HepG2 (cell line): ENCODE data around the gene NR1H2.

ENCODE experiments used
- GTF2F1 ChIP-seq: fragments of 150-350 bp; IDR thresholded peaks from 2 replicates; pipeline ENCODE4 v1.6.1; 2014; ENCODE audit warnings: low read length
- MYC ChIP-seq: sonication (generic); formaldehyde crosslinking; IDR thresholded peaks from 2 replicates; pipeline ENCODE4 v1.9.0; 2021; ENCODE audit warnings: missing genetic modification reagents, borderline replicate concordance
- NR3C1 ChIP-seq: sonication (generic); formaldehyde crosslinking; IDR thresholded peaks from 2 replicates; pipeline ENCODE4 v1.4.0; 2020; ENCODE audit warnings: missing genetic modification reagents
- ZFP36L2 ChIP-seq: sonication (generic); formaldehyde crosslinking; IDR thresholded peaks from 2 replicates; pipeline ENCODE4 v1.4.0; 2020; ENCODE audit warnings: missing genetic modification reagents
- ZFYVE20 ChIP-seq: sonication (generic); formaldehyde crosslinking; IDR thresholded peaks from 2 replicates; pipeline ENCODE4 v1.8.0; 2023; ENCODE audit warnings: low read depth, mild to moderate bottlenecking, moderate library complexity, missing genetic modification reagents, borderline replicate concordance
- ZNF619 ChIP-seq: sonication (generic); formaldehyde crosslinking; IDR thresholded peaks from 2 replicates; pipeline ENCODE4 v1.4.0; 2020; ENCODE audit warnings: mild to moderate bottlenecking, missing genetic modification reagents
- ZSCAN31 ChIP-seq: sonication (generic); formaldehyde crosslinking; IDR thresholded peaks from 2 replicates; pipeline ENCODE4 v1.5.0; 2020; ENCODE audit warnings: low read depth, mild to moderate bottlenecking, missing genetic modification reagents
- TF ChIP-seq, protein P1 (sequence below), 2 experiments: sonication (generic) in 1 of 2; formaldehyde crosslinking in 1 of 2; IDR thresholded peaks; 2 replicates each; pipeline versions ENCODE4 v1.5.1 to v1.6.1; 2011 to 2020; ENCODE audit warnings: borderline replicate concordance in 1 of 2, low read depth in 1 of 2, low read length in 1 of 2, mild to moderate bottlenecking in 1 of 2, missing genetic modification reagents in 1 of 2, moderate library complexity in 1 of 2
- TF ChIP-seq, protein P2 (sequence below): sonication (generic); formaldehyde crosslinking; IDR thresholded peaks from 2 replicates; pipeline ENCODE4 v1.5.0; 2020; ENCODE audit warnings: mild to moderate bottlenecking, missing genetic modification reagents, moderate library complexity
- TF ChIP-seq, protein P3 (sequence below): IDR thresholded peaks from 2 replicates; pipeline ENCODE4 v1.6.1; 2012; ENCODE audit warnings: inconsistent platforms
- TF ChIP-seq, protein P4 (sequence below): sonication (generic); formaldehyde crosslinking; IDR thresholded peaks from 2 replicates; pipeline ENCODE4; 2020; ENCODE audit warnings: missing genetic modification reagents, mild to moderate bottlenecking, borderline replicate concordance

DNA sequence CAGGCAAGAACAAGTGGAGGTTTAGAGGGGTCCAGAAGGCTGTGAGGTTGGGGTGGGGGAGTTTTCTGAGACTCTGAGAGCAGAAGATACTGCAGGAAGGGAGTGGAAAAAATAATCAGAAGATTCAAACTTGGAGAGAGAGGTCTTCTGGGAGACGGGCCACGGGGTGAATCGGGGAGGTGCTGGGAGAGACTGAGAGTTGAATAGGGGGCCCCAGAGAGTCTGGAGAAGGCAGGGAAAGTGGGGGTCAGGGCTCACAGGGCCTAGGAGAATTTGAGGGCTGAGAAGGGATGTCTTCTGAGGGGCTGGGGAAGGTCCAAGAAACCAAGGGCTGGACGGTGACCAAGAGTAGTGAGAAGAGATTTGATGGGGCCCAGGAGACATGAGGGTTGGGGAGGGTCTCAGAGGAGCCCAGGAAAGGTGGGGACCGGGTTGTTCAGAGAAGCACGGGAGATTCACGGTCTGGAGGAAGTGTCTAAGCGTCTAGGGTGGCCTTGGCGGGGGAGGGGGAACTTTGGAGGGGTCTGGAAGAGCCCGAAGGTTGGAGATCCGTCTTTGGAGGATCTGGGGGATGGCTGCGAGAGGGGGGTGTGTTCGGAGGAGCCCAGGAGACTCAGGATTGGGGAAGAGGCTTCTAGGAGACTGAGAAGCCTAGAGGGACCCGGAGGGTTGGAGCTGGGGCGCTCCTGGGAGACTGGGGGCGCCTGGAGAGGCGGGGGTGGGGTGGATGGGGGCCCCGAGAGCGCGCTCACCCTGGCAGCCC is 48.6 kb upstream of the NR1H2 start:
- TF ChIP-seq, protein P1, sequence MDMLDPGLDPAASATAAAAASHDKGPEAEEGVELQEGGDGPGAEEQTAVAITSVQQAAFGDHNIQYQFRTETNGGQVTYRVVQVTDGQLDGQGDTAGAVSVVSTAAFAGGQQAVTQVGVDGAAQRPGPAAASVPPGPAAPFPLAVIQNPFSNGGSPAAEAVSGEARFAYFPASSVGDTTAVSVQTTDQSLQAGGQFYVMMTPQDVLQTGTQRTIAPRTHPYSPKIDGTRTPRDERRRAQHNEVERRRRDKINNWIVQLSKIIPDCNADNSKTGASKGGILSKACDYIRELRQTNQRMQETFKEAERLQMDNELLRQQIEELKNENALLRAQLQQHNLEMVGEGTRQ (IDR thresholded peaks at IDR 0.05; ENCODE audit: low read depth, low read length): no peak
- TF ChIP-seq, protein P1 (CRISPR knock-in tag; IDR thresholded peaks at IDR 0.05; ENCODE audit: borderline replicate concordance): no peak
- no peak for TF ChIP-seq ZSCAN31
- TF ChIP-seq, protein P2, sequence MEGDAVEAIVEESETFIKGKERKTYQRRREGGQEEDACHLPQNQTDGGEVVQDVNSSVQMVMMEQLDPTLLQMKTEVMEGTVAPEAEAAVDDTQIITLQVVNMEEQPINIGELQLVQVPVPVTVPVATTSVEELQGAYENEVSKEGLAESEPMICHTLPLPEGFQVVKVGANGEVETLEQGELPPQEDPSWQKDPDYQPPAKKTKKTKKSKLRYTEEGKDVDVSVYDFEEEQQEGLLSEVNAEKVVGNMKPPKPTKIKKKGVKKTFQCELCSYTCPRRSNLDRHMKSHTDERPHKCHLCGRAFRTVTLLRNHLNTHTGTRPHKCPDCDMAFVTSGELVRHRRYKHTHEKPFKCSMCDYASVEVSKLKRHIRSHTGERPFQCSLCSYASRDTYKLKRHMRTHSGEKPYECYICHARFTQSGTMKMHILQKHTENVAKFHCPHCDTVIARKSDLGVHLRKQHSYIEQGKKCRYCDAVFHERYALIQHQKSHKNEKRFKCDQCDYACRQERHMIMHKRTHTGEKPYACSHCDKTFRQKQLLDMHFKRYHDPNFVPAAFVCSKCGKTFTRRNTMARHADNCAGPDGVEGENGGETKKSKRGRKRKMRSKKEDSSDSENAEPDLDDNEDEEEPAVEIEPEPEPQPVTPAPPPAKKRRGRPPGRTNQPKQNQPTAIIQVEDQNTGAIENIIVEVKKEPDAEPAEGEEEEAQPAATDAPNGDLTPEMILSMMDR (CRISPR knock-in tag): no peak
- no peak for TF ChIP-seq NR3C1 (CRISPR knock-in tag)
- no peak for TF ChIP-seq GTF2F1
- TF ChIP-seq MYC (CRISPR knock-in tag): no peak
- TF ChIP-seq, protein P3, sequence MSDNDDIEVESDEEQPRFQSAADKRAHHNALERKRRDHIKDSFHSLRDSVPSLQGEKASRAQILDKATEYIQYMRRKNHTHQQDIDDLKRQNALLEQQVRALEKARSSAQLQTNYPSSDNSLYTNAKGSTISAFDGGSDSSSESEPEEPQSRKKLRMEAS: no peak
- TF ChIP-seq ZFP36L2 (CRISPR knock-in tag): no peak
- TF ChIP-seq ZFYVE20 (CRISPR knock-in tag): no peak
- TF ChIP-seq, protein P4, sequence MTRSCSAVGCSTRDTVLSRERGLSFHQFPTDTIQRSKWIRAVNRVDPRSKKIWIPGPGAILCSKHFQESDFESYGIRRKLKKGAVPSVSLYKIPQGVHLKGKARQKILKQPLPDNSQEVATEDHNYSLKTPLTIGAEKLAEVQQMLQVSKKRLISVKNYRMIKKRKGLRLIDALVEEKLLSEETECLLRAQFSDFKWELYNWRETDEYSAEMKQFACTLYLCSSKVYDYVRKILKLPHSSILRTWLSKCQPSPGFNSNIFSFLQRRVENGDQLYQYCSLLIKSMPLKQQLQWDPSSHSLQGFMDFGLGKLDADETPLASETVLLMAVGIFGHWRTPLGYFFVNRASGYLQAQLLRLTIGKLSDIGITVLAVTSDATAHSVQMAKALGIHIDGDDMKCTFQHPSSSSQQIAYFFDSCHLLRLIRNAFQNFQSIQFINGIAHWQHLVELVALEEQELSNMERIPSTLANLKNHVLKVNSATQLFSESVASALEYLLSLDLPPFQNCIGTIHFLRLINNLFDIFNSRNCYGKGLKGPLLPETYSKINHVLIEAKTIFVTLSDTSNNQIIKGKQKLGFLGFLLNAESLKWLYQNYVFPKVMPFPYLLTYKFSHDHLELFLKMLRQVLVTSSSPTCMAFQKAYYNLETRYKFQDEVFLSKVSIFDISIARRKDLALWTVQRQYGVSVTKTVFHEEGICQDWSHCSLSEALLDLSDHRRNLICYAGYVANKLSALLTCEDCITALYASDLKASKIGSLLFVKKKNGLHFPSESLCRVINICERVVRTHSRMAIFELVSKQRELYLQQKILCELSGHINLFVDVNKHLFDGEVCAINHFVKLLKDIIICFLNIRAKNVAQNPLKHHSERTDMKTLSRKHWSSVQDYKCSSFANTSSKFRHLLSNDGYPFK (CRISPR knock-in tag): no peak
- TF ChIP-seq ZNF619 (CRISPR knock-in tag): no peak
